ENCODE data around the gene DCAF15.

The DCAF15 gene

DNA sequence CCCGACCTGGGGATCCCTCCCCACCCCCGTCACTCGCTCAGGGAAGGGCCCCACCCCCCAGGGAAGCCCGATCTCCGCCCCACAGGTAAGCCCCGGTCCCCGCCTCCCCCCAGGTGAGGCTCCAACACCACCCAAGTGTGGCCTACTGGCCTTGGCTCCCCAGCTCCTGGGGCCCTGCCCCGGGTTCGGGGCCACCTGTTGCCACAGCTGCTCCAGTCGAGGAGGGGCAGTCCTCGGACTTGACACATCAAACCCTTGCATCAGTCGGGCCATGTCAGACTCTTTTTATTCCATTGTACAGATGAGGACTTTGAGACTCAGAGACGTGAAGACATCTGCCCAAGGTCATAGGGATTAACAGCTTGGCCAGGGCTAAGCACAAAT, 45.8 kb upstream of the DCAF15 start:
- H3K27ac ChIP-seq (ENCODE audit: low read length, poor library complexity, severe bottlenecking), result no peak overlapping the region
- peak overlapping the region; percentile 83 to 86 for H3K4me3 ChIP-seq (ENCODE audit: insufficient read depth in 1 of 2, low read depth in 1 of 2, low read length in 2 of 2)
- peaks cover 13% of the 10 kb centered on the region for H3K4me1 ChIP-seq (ENCODE audit: control insufficient read depth, insufficient read depth, low read depth, low read length)
- H3K36me3 ChIP-seq (ENCODE audit: control insufficient read depth in 1 of 2, insufficient read depth in 2 of 2, low read depth in 1 of 2, low read length in 2 of 2), result peaks cover 7 to 12% of the 10 kb centered on the region in 2 experiments
- H3K14ac ChIP-seq (ENCODE audit: low read length in 2 of 2), result peak overlapping the region in 1 of 2 experiments; percentile 74
- H2BK15ac ChIP-seq (ENCODE audit: low read depth, poor library complexity, severe bottlenecking), result no peak overlapping the region
- peak overlapping the region; percentile 33 for H2AFZ ChIP-seq (ENCODE audit: low read depth, low read length)
- peak overlapping the region; percentile 88 for H3K4me2 ChIP-seq (ENCODE audit: low read length, poor library complexity, severe bottlenecking)
- H3K9ac ChIP-seq (ENCODE audit: low read length), result peak overlapping the region; percentile 86
- H3K27me3 ChIP-seq (ENCODE audit: control insufficient read depth in 1 of 2, insufficient read depth in 1 of 2, low read length in 2 of 2), result no peaks in the 10 kb centered on the region
- peak overlapping the region in 1 of 2 experiments; percentile 40 for H3K4ac ChIP-seq (ENCODE audit: low read depth in 1 of 2, low read length in 2 of 2)
- no peaks in the 10 kb centered on the region for H3K9me3 ChIP-seq (ENCODE audit: control insufficient read depth, low read length)
- peak overlapping the region in 1 of 2 experiments; percentile 97 for H3K18ac ChIP-seq (ENCODE audit: low read depth in 1 of 2, low read length in 2 of 2)
- peak overlapping the region; percentile 39 for H4K91ac ChIP-seq (ENCODE audit: low read length)
- H2AK5ac ChIP-seq (ENCODE audit: low read length, severe bottlenecking), result no peak overlapping the region
- no peak overlapping the region for H2BK5ac ChIP-seq (ENCODE audit: low read depth, low read length, poor library complexity, severe bottlenecking)
- peaks cover 7% of the 10 kb centered on the region for H3K79me1 ChIP-seq (replicated peaks; ENCODE audit: low read length, poor library complexity, severe bottlenecking)
- H4K8ac ChIP-seq (ENCODE audit: low read length), result peak overlapping the region; percentile 97
- no peak for DNase-seq
- no peak overlapping the region for H3K23ac ChIP-seq (ENCODE audit: low read length in 2 of 2)
- no peak overlapping the region for H2BK12ac ChIP-seq (ENCODE audit: low read length in 2 of 2)
- H2BK120ac ChIP-seq (ENCODE audit: low read depth, low read length), result peak overlapping the region; percentile 49
- WGBS, result 21% methylated on average over 13 of the region's 13 CpGs

- Histone ChIP-seq H3K27ac (ENCODE audit: low read length, poor library complexity, severe bottlenecking) (no peak overlapping the region), H2BK15ac (ENCODE audit: low read depth, poor library complexity, severe bottlenecking) (no peak overlapping the region)
Measured at GRCh38 chr19:13906910-13907309, 45.4 kb upstream of the DCAF15 start.

DNA sequence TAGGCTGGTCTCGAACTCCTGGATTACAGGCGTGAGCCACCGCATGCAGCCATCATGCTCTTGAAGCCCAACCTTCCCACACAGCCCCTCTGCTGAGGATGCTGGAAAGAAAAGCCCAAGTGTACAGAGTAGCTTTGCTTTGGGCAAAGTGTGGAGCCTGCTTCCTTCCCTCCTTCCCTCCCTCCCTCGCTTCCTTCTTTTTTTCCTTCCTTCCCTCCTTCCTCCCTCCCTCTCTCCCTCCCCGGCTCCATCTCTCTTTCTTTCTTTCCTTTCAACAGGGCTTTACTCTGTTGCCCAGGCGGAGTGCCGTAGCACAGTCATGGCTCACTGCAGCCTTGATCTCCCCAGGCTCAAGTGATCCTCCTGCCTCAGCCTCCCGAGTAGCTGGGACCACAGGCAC, 43.6 kb upstream of the DCAF15 start:
- Histone ChIP-seq H4K91ac (ENCODE audit: low read length) (no peak overlapping the region), H3K14ac (ENCODE audit: low read length in 2 of 2) (no peak overlapping the region), H2BK120ac (ENCODE audit: low read depth, low read length) (no peak overlapping the region), H3K27ac (ENCODE audit: low read length, poor library complexity, severe bottlenecking) (no peak overlapping the region), H2BK5ac (ENCODE audit: low read depth, low read length, poor library complexity, severe bottlenecking) (no peak overlapping the region), H3K4me1 (ENCODE audit: control insufficient read depth, insufficient read depth, low read depth, low read length) (peaks cover 13% of the 10 kb centered on the region), H3K4me3 (ENCODE audit: insufficient read depth in 1 of 2, low read depth in 1 of 2, low read length in 2 of 2) (no peak overlapping the region), H3K4ac (ENCODE audit: low read depth in 1 of 2, low read length in 2 of 2) (no peak overlapping the region), H3K36me3 (ENCODE audit: control insufficient read depth in 1 of 2, insufficient read depth in 2 of 2, low read depth in 1 of 2, low read length in 2 of 2) (peaks cover 24 to 29% of the 10 kb centered on the region in 2 experiments), H3K9me3 (ENCODE audit: control insufficient read depth, low read length) (no peaks in the 10 kb centered on the region), H3K9ac (ENCODE audit: low read length) (no peak overlapping the region), H3K79me1 (replicated peaks; ENCODE audit: low read length, poor library complexity, severe bottlenecking) (peaks cover 7% of the 10 kb centered on the region), H2AK5ac (ENCODE audit: low read length, severe bottlenecking) (no peak overlapping the region), H3K18ac (ENCODE audit: low read depth in 1 of 2, low read length in 2 of 2) (no peak overlapping the region), H4K8ac (ENCODE audit: low read length) (no peak overlapping the region), H2AFZ (ENCODE audit: low read depth, low read length) (no peak overlapping the region), H2BK15ac (ENCODE audit: low read depth, poor library complexity, severe bottlenecking) (no peak overlapping the region), H3K4me2 (ENCODE audit: low read length, poor library complexity, severe bottlenecking) (no peak overlapping the region), H2BK12ac (ENCODE audit: low read length in 2 of 2) (no peak overlapping the region), H3K23ac (ENCODE audit: low read length in 2 of 2) (no peak overlapping the region), H3K27me3 (ENCODE audit: control insufficient read depth in 1 of 2, insufficient read depth in 1 of 2, low read length in 2 of 2) (no peaks in the 10 kb centered on the region)
- no peak for DNase-seq
- WGBS, result 91% methylated on average over 7 of the region's 8 CpGs

More at GRCh38 chr19:13906910-13907309, 45.4 kb upstream of the DCAF15 start:
- Histone ChIP-seq H3K4me1 (ENCODE audit: control insufficient read depth, insufficient read depth, low read depth, low read length) (peaks cover 13% of the 10 kb centered on the region), H3K4me2 (ENCODE audit: low read length, poor library complexity, severe bottlenecking) (peak overlapping the region; percentile 88), H3K9me3 (ENCODE audit: control insufficient read depth, low read length) (no peaks in the 10 kb centered on the region), H3K79me1 (replicated peaks; ENCODE audit: low read length, poor library complexity, severe bottlenecking) (peaks cover 7% of the 10 kb centered on the region), H3K36me3 (ENCODE audit: control insufficient read depth in 1 of 2, insufficient read depth in 2 of 2, low read depth in 1 of 2, low read length in 2 of 2) (peaks cover 7 to 13% of the 10 kb centered on the region in 2 experiments), H2AK5ac (ENCODE audit: low read length, severe bottlenecking) (peak overlapping the region; percentile 27), H2BK5ac (ENCODE audit: low read depth, low read length, poor library complexity, severe bottlenecking) (no peak overlapping the region), H2AFZ (ENCODE audit: low read depth, low read length) (no peak overlapping the region), H3K23ac (ENCODE audit: low read length in 2 of 2) (no peak overlapping the region), H4K8ac (ENCODE audit: low read length) (no peak overlapping the region), H3K4ac (ENCODE audit: low read depth in 1 of 2, low read length in 2 of 2) (no peak overlapping the region), H3K18ac (ENCODE audit: low read depth in 1 of 2, low read length in 2 of 2) (peak overlapping the region in 1 of 2 experiments; percentile 43), H3K27me3 (ENCODE audit: control insufficient read depth in 1 of 2, insufficient read depth in 1 of 2, low read length in 2 of 2) (no peaks in the 10 kb centered on the region), H3K14ac (ENCODE audit: low read length in 2 of 2) (no peak overlapping the region), H2BK12ac (ENCODE audit: low read length in 2 of 2) (no peak overlapping the region), H3K9ac (ENCODE audit: low read length) (peak overlapping the region; percentile 86), H3K4me3 (ENCODE audit: insufficient read depth in 1 of 2, low read depth in 1 of 2, low read length in 2 of 2) (peak overlapping the region; percentile 83 to 86), H4K91ac (ENCODE audit: low read length) (no peak overlapping the region), H2BK120ac (ENCODE audit: low read depth, low read length) (no peak overlapping the region)
- no peak for DNase-seq
- WGBS, result 99% methylated on average over 4 of the region's 5 CpGs

GRCh38 chr19:13909430-13909829, 42.9 kb upstream of the DCAF15 start:
- no peak overlapping the region for H3K9ac ChIP-seq (ENCODE audit: low read length)

More at GRCh38 chr19:13909430-13909829, 42.9 kb upstream of the DCAF15 start:
- H3K4me3 ChIP-seq (ENCODE audit: insufficient read depth in 1 of 2, low read depth in 1 of 2, low read length in 2 of 2), result no peak overlapping the region
- H2BK12ac ChIP-seq (ENCODE audit: low read length in 2 of 2), result no peak overlapping the region
- H3K4me2 ChIP-seq (ENCODE audit: low read length, poor library complexity, severe bottlenecking), result no peak overlapping the region
- no peak overlapping the region for H2AK5ac ChIP-seq (ENCODE audit: low read length, severe bottlenecking)
- 100% methylated on average over 2 of the region's 2 CpGs for WGBS
- H3K27ac ChIP-seq (ENCODE audit: low read length, poor library complexity, severe bottlenecking), result no peak overlapping the region
- H2BK15ac ChIP-seq (ENCODE audit: low read depth, poor library complexity, severe bottlenecking), result no peak overlapping the region
- no peaks in the 10 kb centered on the region for H3K9me3 ChIP-seq (ENCODE audit: control insufficient read depth, low read length)
- H3K23ac ChIP-seq (ENCODE audit: low read length in 2 of 2), result no peak overlapping the region
- no peak overlapping the region for H2AFZ ChIP-seq (ENCODE audit: low read depth, low read length)
- H4K91ac ChIP-seq (ENCODE audit: low read length), result no peak overlapping the region
- H3K4ac ChIP-seq (ENCODE audit: low read depth in 1 of 2, low read length in 2 of 2), result no peak overlapping the region
- H3K27me3 ChIP-seq (ENCODE audit: control insufficient read depth in 1 of 2, insufficient read depth in 1 of 2, low read length in 2 of 2), result no peaks in the 10 kb centered on the region
- no peak overlapping the region for H2BK5ac ChIP-seq (ENCODE audit: low read depth, low read length, poor library complexity, severe bottlenecking)
- no peak overlapping the region for H3K18ac ChIP-seq (ENCODE audit: low read depth in 1 of 2, low read length in 2 of 2)
- H4K8ac ChIP-seq (ENCODE audit: low read length), result no peak overlapping the region
- H3K36me3 ChIP-seq (ENCODE audit: control insufficient read depth in 1 of 2, insufficient read depth in 2 of 2, low read depth in 1 of 2, low read length in 2 of 2), result peaks cover 26 to 29% of the 10 kb centered on the region in 2 experiments
- peaks cover 13% of the 10 kb centered on the region for H3K4me1 ChIP-seq (ENCODE audit: control insufficient read depth, insufficient read depth, low read depth, low read length)
- no peak overlapping the region for H3K14ac ChIP-seq (ENCODE audit: low read length in 2 of 2)
- no peak for DNase-seq
- H3K79me1 ChIP-seq (replicated peaks; ENCODE audit: low read length, poor library complexity, severe bottlenecking), result peaks cover 7% of the 10 kb centered on the region
- H2BK120ac ChIP-seq (ENCODE audit: low read depth, low read length), result no peak overlapping the region

Data from mesenchymal stem cell (in vitro differentiated cells and primary cell).